ENCODE measurements around the gene TMPO.
A peak's percentile ranks its signal among the peaks of the same experiment; 100 is the strongest.
"Not testable (repeated sequence)": the region's sequence is repeated elsewhere in the genome, so short reads cannot be mapped to it uniquely, and the experiment has no call there.

TMPO gene

DNA sequence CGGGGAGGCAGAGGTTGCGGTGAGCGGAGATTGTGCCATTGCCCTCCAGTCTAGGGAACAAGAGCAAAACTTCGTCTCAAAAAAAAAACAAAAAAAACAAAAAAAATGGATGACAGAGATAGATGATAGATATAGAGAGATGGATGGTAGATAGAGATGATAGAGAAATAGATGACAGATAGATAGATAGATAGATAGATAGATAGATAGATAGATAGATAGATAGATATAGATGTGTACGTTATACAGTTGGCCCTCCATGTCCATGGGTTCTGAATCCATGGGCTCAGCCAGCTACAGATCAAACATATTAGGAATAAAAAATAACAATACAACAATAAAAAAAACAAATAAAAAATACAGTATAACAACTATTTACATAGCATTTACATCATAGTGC, 65.3 kb downstream of the TMPO start:
- DNase-seq, result no peak

DNA sequence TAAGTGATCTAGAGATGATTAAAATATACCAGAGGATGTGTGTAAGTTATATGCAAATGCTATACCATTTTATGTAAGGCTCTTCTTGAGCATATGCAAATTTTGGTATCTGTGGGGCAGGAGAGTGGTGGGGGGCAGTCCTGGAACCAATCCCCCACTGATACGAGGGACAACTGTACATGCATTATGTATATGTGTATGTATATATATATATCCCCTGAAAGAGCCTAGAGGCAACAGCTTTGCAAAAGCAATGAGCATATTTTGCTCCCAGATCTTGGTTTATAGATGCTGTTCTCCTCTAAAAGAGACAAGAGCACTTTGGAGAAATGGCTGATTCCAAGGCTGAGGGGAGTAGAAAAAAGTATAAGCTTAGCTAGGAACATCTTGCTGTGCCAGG, 65.7 kb downstream of the TMPO start:
- no peak for DNase-seq

DNA sequence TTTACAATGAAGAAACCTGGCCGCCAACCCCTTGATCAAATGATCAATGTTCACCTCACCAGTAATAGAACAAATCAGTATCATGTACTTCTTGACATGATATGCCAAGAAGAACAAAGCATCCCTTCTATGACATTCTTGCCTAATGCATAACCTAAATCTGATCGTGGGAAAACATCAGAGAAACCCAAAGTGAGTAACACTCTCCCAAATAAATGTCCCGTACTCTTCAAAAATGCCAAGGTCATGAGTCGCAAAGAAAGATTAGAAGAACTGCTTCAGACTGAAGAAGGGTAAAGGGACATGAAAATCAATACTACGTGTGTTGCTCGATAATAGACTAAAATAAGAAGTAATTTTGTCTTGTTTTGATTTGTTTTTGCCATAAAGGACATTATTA, 66.7 kb downstream of the TMPO start:
- no peak for DNase-seq

DNA sequence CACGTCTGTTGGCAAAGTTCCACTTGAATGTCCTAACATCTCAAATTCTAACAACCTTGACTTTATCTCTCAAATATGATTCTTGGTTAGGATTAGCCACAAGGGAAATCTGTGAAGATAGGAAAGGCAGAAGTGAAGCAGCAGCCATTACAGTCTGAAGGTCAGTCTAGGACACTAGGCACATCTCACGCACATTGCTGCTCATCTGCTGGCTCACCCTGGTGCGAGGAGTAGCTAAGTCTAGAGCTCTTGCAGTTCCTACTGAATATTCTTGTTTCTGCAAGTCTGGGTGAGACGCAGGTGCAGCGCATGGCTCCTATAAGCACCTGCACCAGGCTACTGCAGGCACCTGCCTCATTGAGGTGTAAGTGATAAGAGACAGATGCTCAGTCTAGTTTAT, 71.7 kb downstream of the TMPO start:
- no peak for DNase-seq

DNA sequence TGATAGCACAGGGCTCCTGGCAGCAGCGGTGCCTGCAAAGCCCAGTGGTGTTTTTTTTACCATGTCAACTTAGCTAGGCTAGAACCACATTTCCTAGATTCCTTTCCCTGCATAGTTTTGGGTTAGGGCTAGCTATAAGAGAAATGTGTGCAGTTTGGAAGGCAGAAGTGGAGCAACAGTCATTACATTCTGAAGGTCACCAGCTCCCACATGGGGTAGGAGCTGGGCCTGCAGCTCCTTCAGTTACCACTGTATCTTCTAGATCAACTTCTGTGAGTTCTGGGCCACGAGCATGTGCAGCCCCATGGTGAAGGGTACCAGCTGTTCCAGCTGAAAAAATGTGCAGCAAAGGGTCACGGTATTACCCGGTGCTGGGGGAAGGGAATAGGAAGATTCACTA, 75.8 kb downstream of the TMPO start:
- no peak for DNase-seq

DNA sequence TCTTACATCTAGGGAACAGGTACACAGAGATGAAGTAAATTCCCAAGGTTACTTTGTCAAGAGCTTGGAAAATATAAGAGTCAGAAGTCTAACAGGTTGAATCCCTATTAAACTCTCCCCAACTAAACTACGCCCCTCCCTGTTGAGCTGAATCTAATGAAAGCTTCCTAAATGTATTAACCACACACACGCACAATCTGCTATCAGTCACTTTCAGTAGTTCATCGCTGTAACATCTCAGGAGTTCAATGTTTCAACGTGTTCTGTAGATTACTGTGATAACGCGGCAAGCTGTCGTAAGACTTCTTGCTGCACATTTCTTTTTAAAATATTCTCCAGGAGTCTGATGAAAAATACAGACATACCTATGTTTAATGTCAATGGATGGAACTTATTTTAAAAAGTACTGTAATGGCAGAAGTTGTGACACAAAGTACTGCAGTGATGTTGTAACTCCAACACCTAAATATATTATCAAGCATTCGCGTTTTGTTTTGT, 77.5 kb downstream of the TMPO start:
- no peak for DNase-seq

DNA sequence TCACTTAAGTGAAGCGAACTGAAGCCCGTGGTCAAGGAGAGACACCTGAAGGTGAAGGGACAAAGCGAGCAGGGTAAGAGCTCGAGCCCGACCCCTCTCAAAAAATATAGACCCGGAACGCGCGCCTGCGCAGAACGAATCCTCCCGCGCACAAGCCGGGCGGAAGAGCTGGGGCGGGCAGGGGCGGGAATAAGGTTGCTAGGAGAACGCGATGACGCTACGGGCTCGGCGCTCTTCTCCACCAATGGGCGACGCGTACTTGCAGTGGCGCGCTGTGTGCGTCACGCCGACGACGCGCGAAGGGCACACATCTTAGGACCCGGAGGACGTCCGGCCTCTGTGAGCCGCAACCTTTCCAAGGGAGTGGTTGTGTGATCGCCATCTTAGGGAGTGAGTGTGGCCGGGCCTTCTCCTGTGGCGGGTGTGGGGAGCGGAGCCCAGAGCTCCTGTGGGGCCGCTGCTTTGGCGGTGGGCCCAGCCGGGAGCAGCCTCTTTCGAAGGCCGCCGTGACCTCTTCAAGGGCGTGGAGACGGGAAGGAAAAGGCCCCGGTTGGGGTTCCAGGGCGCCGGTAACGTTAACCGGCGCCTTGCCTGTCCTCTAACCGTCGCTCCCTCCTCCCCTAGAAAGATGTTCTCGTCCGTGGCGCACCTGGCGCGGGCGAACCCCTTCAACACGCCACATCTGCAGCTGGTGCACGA, 78.1 kb downstream of the TMPO start, which contains the start of gene SLC25A3:
Gene SLC25A3 (plus strand): TSS at position 336 of the 699 bp plus-strand sequence. CDS start 293 bp downstream, at position 629.
- DNase-seq, result peak; percentile 91

DNA sequence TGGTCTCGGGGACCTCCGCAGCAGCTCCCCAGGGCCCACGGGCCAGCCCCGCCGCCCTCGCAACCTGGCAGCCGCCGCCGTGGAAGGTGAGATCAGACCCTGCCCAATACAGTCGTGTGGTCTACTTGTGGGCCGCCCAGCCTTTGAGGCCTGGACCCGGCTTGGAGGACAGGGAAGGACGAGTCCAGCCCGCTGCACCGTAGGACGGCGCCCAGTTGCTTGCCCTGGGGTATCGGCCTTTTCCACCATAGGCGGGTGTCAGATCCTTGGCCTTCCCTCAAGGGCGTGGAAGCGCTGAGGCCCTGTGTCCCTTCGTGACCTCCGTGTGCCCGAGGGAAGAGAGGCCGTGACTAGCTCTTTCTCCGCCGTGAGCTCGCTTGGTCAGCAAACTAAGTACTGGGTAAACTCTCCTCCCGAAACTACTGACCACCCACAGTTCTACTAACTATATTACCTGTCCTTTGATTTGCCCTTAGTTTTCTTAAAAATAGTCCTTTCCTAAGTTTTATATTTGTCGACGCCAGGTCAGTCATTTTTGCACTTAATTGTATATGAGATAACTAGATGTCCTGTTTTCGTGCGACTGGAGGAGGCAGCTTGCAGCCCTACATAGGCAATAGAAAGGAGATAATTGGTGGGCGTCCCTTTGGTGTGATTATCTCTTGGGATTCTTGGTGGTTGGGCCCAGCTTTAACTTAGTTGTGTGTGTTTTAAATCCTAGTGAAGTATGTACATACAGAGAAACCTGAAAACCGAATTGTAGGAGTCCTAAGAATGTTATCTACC, 78.9 kb downstream of the TMPO start:
- DNase-seq, result no peak

DNA sequence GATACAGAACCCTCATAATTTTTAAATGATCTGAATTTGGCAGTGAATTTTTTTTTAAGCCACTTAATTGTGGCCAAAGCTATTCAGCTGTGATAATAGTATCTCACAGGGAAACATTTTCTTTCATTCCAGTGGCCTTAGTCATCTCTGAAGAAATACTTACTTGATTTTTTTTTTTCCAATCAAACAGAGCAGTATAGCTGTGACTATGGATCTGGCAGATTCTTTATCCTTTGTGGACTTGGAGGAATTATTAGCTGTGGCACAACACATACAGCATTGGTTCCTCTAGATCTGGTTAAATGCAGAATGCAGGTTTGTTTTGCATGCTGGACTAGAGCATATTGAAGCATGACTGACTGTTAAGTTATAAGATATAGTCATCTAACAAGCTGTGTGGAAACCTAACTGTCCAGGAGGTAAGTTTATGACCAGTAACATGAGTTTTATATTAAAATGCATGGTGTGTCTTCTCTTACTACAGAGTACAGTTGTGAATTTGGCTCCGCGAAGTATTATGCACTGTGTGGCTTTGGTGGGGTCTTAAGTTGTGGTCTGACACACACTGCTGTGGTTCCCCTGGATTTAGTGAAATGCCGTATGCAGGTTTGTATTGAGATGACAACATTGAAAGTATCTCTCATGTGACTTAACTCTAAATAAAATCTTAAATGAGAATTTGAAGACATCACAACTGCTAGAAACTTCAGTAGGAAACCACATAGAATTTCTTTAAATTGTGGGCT, 80.0 kb downstream of the TMPO start:
- DNase-seq, result no peak

DNA sequence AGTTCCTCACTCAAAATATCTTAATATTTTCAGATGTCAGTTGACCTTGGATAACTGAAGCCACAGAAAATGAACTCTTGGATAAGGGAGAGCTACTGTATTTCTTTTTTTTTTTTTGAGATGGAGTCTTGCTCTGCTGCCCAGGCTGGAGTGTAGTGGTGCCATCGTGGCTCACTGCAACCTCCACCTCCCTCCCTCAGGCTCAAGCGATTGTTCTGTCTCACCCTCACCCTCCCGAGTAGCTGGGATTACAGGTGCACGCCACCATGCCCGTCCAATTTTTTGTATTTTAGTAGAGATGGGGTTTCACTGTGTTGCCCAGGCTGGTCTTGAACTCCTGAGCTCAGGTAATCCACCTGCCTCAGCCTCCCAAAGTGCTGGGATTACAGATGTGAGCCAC, 81.9 kb downstream of the TMPO start:
- not testable (repeated sequence) for DNase-seq

All from activated T-cell treated with anti-CD3 and anti-CD28 coated beads for 4 hours (primary cell).